Measurements from ENCODE around the gene GNAQ.

DNA sequence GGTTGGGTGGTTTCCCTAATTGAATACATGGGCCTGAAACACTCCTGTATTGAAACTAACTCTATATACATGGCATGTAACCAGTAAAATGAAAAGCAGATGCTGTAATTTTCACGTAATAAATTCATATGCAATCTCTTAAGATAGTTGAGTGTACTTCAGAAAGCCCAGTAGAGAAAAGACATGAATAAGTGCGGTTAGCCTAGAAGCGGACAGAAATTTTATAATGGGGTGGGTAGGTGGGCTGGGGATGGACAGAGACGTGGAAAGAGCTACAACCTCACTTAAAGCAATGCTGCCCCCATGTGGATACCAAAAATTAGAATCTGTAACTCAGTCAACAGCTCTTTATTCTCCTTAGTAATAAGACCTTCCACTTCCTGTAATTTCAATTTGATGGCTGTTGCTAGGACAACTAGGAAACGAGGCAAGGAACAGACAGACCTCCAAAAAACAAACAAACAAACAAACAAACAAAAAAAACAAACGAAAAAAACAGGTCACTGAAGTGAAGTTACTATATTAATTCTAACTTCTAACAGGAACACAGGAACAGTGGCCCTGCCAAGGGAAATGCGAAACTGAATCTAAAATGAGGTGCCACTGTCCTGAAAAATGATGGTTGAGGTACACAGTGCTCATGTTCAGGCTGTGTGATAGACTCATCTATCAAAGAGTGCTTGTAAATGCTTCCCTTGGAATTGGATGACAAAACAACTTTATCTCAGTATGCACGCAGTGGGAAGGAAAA lies 280.1 kb downstream of the GNAQ start:
- TF ChIP-seq EZH2 (IDR thresholded peaks at IDR 0.05; ENCODE audit: borderline replicate concordance, insufficient read depth, low read depth, low read length, poor library complexity, severe bottlenecking) (no peak), CTCF (IDR thresholded peaks at IDR 0.05) (peak; percentile 45)

Data from B cell (primary cell).